Astrocyte (in vitro differentiated cells and primary cell): ENCODE data around the gene CTNNBIP1. TPM values are rescaled to one million over a fixed set of nuclear protein-coding genes. Genes with fewer than 3 reads are reported as not detected.

Source experiments
- DNase-seq: peaks from one replicate; pipeline ENCODE4 v3.0.0-alpha.2; 2010; ENCODE audit warnings: low read depth
- FAIRE-seq: peaks from 2 replicates; lab custom pipeline; 2011; peaks lifted over from hg19 to GRCh38; lab: Jason Lieb, UNC
- H2AFZ ChIP-seq: 2 replicates; pipeline ENCODE4 v1.6.0; 2012; ENCODE audit warnings: low read depth, low read length, inconsistent platforms
- H3K27ac ChIP-seq: 2 replicates; pipeline ENCODE4 v1.5.1; 2011; ENCODE audit warnings: low read depth, low read length, inconsistent platforms
- H3K27me3 ChIP-seq: 2 replicates; pipeline ENCODE4 v1.6.0; 2011; ENCODE audit warnings: low read length, inconsistent platforms; ENCODE audit not compliant: insufficient read depth
- H3K36me3 ChIP-seq: 2 replicates; pipeline ENCODE4 v1.5.1; 2011; ENCODE audit warnings: low read length, inconsistent platforms; ENCODE audit not compliant: insufficient read depth
- H3K4me1 ChIP-seq: 2 replicates; pipeline ENCODE4 v1.5.1; 2011; ENCODE audit warnings: low read length, inconsistent platforms; ENCODE audit not compliant: insufficient read depth
- H3K4me2 ChIP-seq: 2 replicates; pipeline ENCODE4 v1.6.0; 2012; ENCODE audit warnings: low read length, inconsistent platforms
- H3K4me3 ChIP-seq: 2 replicates; pipeline ENCODE4 v1.5.1; 2011; ENCODE audit warnings: low read depth, mild to moderate bottlenecking, low read length, inconsistent platforms; ENCODE audit not compliant: insufficient read depth
- H3K79me2 ChIP-seq: 2 replicates; pipeline ENCODE4 v1.6.0; 2012; ENCODE audit warnings: mild to moderate bottlenecking, low read length, inconsistent platforms; ENCODE audit not compliant: insufficient read depth
- H3K9ac ChIP-seq: 2 replicates; pipeline ENCODE4 v1.6.0; 2012; ENCODE audit warnings: mild to moderate bottlenecking, low read length, inconsistent platforms
- H3K9me3 ChIP-seq: 2 replicates; pipeline ENCODE4 v1.5.1; 2012; ENCODE audit warnings: low read depth, mild to moderate bottlenecking, low read length, inconsistent platforms; ENCODE audit not compliant: insufficient read depth
- H4K20me1 ChIP-seq: 2 replicates; pipeline ENCODE4 v1.6.0; 2012; ENCODE audit warnings: low read length, inconsistent platforms; ENCODE audit not compliant: insufficient read depth
- H3K27ac Mint-ChIP-seq: one replicate; pipeline ENCODE4 v1.8.0; 2021; ENCODE audit warnings: mild to moderate bottlenecking, mixed read lengths; ENCODE audit not compliant: unreplicated experiment
- H3K27me3 Mint-ChIP-seq: one replicate; pipeline ENCODE4 v1.8.0; 2021; ENCODE audit warnings: low read depth, mixed read lengths; ENCODE audit not compliant: unreplicated experiment
- H3K36me3 Mint-ChIP-seq: one replicate; pipeline ENCODE4 v1.8.0; 2021; ENCODE audit warnings: low read depth, mixed read lengths; ENCODE audit not compliant: unreplicated experiment
- H3K4me1 Mint-ChIP-seq: one replicate; pipeline ENCODE4 v1.8.0; 2021; ENCODE audit warnings: low read depth, mixed read lengths; ENCODE audit not compliant: unreplicated experiment
- H3K4me3 Mint-ChIP-seq: one replicate; pipeline ENCODE4 v1.8.0; 2021; ENCODE audit warnings: mild to moderate bottlenecking, moderate library complexity, mixed read lengths; ENCODE audit not compliant: unreplicated experiment
- H3K9me3 Mint-ChIP-seq: one replicate; pipeline ENCODE4 v1.8.0; 2021; ENCODE audit warnings: mild to moderate bottlenecking, mixed read lengths; ENCODE audit not compliant: unreplicated experiment
- EZH2 ChIP-seq: IDR thresholded peaks from 2 replicates; pipeline ENCODE4 v1.6.1; 2012; ENCODE audit warnings: mild to moderate bottlenecking, low read length, inconsistent platforms; ENCODE audit not compliant: insufficient read depth
- total RNA-seq: library from RNA; stranded (reverse); gene quantifications from 2 replicates; pipeline ENCODE4 v1.2.1, GENCODE V29; 2021
- TF ChIP-seq, protein P1 (sequence below): IDR thresholded peaks from 2 replicates; pipeline ENCODE4 v1.5.1; 2011; ENCODE audit warnings: low read depth, mild to moderate bottlenecking, inconsistent platforms, low read length, moderate library complexity; ENCODE audit not compliant: insufficient read depth

The CTNNBIP1 gene
- total RNA-seq, 1 donor from 2014 or later, result 53.7 TPM

DNA sequence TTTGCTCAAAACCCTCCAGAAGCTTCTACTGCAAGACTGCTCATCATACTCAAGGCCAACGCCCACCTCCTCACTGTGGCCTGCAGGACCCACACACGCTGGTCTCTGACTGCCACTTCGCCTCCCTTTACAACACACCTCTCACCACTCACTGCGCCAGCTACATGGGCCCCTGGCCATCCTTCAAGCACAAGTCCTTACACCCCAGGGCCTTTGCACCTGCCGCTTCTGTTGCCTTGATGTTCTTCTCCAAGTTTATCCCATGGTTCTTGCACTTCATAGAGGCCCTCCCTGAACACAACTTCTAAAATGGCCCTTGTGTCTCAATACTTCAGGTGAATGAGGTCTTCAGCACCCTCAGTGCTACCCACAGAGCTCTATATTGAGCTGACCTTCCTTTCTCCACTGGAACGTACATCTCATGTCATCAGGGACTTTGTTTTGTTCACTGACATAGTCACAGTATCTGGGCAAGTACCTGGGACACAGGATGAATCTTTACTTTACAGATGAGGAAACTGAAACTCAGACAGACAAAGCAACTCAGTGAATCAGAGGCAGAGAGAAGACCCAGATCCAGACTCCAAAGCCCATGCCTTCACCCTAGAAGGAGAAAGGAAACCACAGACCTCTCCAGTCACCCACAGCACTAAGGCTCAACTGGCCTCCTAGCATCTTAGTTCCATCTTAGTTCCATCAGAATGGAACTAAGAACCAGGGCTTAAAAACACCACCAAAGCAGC, 51.6 kb downstream of the CTNNBIP1 start:
- no peak for FAIRE-seq

DNA sequence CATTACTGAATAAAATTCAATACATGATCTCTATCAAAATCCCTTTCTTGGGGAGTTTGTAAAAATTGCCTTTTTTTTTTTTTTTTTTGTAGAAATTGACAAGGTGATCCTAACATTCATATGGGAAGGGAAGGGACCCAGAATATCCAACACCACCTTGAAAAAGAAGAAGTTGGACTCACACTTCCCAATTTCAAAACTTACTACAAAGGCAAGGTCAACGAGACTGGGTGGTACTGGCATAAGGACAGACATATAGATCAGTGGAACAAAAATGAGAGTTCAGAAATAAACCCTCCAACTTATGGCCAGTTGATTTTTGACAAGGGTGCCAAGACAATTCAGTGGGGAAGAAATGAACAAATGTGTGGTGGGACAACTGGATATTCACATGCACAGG, 54.9 kb downstream of the CTNNBIP1 start:
- Histone ChIP-seq H3K4me3 (no peak overlapping the region), H3K4me2 (no peak overlapping the region), H3K36me3 (no peaks in the 10 kb centered on the region), H3K27ac (no peak overlapping the region), H4K20me1 (peaks cover 4% of the 10 kb centered on the region), H3K27me3 (no peaks in the 10 kb centered on the region), H2AFZ (no peak overlapping the region), H3K4me1 (peaks cover 14% of the 10 kb centered on the region), H3K9me3 (no peaks in the 10 kb centered on the region), H3K9ac (no peak overlapping the region), H3K79me2 (no peaks in the 10 kb centered on the region)
- Mint-ChIP-seq H3K4me1 (peaks cover 17% of the 10 kb centered on the region), H3K4me3 (no peak overlapping the region), H3K9me3 (peaks cover 3% of the 10 kb centered on the region), H3K27ac (no peak overlapping the region), H3K27me3 (no peaks in the 10 kb centered on the region), H3K36me3 (peaks cover 29% of the 10 kb centered on the region)
- DNase-seq (no peak), FAIRE-seq (no peak)
- TF ChIP-seq, protein P1, sequence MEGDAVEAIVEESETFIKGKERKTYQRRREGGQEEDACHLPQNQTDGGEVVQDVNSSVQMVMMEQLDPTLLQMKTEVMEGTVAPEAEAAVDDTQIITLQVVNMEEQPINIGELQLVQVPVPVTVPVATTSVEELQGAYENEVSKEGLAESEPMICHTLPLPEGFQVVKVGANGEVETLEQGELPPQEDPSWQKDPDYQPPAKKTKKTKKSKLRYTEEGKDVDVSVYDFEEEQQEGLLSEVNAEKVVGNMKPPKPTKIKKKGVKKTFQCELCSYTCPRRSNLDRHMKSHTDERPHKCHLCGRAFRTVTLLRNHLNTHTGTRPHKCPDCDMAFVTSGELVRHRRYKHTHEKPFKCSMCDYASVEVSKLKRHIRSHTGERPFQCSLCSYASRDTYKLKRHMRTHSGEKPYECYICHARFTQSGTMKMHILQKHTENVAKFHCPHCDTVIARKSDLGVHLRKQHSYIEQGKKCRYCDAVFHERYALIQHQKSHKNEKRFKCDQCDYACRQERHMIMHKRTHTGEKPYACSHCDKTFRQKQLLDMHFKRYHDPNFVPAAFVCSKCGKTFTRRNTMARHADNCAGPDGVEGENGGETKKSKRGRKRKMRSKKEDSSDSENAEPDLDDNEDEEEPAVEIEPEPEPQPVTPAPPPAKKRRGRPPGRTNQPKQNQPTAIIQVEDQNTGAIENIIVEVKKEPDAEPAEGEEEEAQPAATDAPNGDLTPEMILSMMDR, result no peak
- no peak for TF ChIP-seq EZH2

More for the DNA sequence above, 51.6 kb downstream of the CTNNBIP1 start:
- Mint-ChIP-seq H3K27me3 (no peaks in the 10 kb centered on the region), H3K9me3 (peaks cover 3% of the 10 kb centered on the region), H3K4me1 (peaks cover 16% of the 10 kb centered on the region), H3K36me3 (peaks cover 32% of the 10 kb centered on the region), H3K27ac (peak overlapping the region; percentile 53), H3K4me3 (no peak overlapping the region)
- H3K9ac ChIP-seq, result no peak overlapping the region
- no peak overlapping the region for H2AFZ ChIP-seq
- no peaks in the 10 kb centered on the region for H3K79me2 ChIP-seq
- peaks cover 3% of the 10 kb centered on the region for H4K20me1 ChIP-seq
- DNase-seq, result no peak
- TF ChIP-seq, protein P1, result no peak
- TF ChIP-seq EZH2, result no peak
- H3K4me3 ChIP-seq, result no peak overlapping the region
- no peaks in the 10 kb centered on the region for H3K36me3 ChIP-seq
- H3K4me1 ChIP-seq, result peaks cover 8% of the 10 kb centered on the region
- H3K9me3 ChIP-seq, result no peaks in the 10 kb centered on the region
- H3K27me3 ChIP-seq, result no peaks in the 10 kb centered on the region
- H3K4me2 ChIP-seq, result no peak overlapping the region
- no peak overlapping the region for H3K27ac ChIP-seq

DNA sequence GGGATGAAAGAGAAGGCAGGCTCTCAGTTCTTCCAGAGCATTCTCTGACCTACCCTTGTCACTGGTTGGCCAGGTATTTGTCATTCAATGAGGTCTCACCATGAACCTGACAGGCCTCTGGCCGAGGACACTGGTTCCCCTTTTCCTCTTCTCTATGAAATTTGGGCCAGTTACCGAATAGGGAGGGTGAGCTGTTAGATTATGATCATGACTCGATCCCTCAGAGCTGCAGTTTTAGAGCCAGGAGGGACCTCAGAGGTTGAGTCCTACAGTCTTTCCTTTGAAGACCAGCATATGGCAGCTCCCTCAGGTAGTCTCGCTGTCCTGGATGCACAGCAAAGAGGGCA, 56.8 kb downstream of the CTNNBIP1 start:
- H3K9me3 Mint-ChIP-seq, result peaks cover 3% of the 10 kb centered on the region
- no peaks in the 10 kb centered on the region for H3K27me3 Mint-ChIP-seq

More for the DNA sequence above, 56.8 kb downstream of the CTNNBIP1 start:
- Histone ChIP-seq H3K4me1 (peaks cover 6% of the 10 kb centered on the region), H4K20me1 (peaks cover 4% of the 10 kb centered on the region), H3K4me3 (no peak overlapping the region), H3K9me3 (no peaks in the 10 kb centered on the region), H2AFZ (no peak overlapping the region), H3K27me3 (no peaks in the 10 kb centered on the region), H3K79me2 (no peaks in the 10 kb centered on the region), H3K9ac (no peak overlapping the region), H3K4me2 (no peak overlapping the region), H3K27ac (no peak overlapping the region), H3K36me3 (no peaks in the 10 kb centered on the region)
- DNase-seq (no peak), FAIRE-seq (no peak)
- peaks cover 8% of the 10 kb centered on the region for H3K4me1 Mint-ChIP-seq
- peaks cover 24% of the 10 kb centered on the region for H3K36me3 Mint-ChIP-seq
- no peak overlapping the region for H3K4me3 Mint-ChIP-seq
- H3K27ac Mint-ChIP-seq, result no peak overlapping the region
- TF ChIP-seq EZH2, result no peak
- TF ChIP-seq, protein P1, result no peak
